HepG2 (cell line): ENCODE measurements around the gene NTMT1. TPM values are rescaled to one million over a fixed set of nuclear protein-coding genes. Genes with fewer than 3 reads are reported as not detected.
A peak's percentile ranks its signal among the peaks of the same experiment; 100 is the strongest.

Experiments used
- ATF2 ChIP-seq: sonication (generic); formaldehyde crosslinking; IDR thresholded peaks from 2 replicates; pipeline ENCODE4 v1.4.0; 2020; ENCODE audit warnings: missing genetic modification reagents
- CENPBD1 ChIP-seq: sonication (generic); formaldehyde crosslinking; IDR thresholded peaks from 2 replicates; pipeline ENCODE4 v1.8.0; 2022; ENCODE audit warnings: missing genetic modification reagents, low read depth, mild to moderate bottlenecking, borderline replicate concordance
- CHCHD3 ChIP-seq: sonication (generic); formaldehyde crosslinking; IDR thresholded peaks from 2 replicates; pipeline ENCODE4 v1.8.0; 2022; ENCODE audit warnings: mild to moderate bottlenecking, missing genetic modification reagents, moderate library complexity
- EED ChIP-seq: sonication (generic); formaldehyde crosslinking; IDR thresholded peaks from 2 replicates; pipeline ENCODE4 v1.5.0; 2020; ENCODE audit warnings: mild to moderate bottlenecking, missing genetic modification reagents
- HIVEP1 ChIP-seq: sonication (generic); formaldehyde crosslinking; IDR thresholded peaks from 2 replicates; pipeline ENCODE4 v1.4.0; 2020; ENCODE audit warnings: mild to moderate bottlenecking, missing genetic modification reagents
- IKZF5 ChIP-seq: IDR thresholded peaks from 2 replicates; pipeline ENCODE4 v1.6.1; 2018; ENCODE audit warnings: missing genetic modification reagents, mild to moderate bottlenecking, missing compliant biosample characterization
- JUN ChIP-seq: sonication (generic); formaldehyde crosslinking; IDR thresholded peaks from 2 replicates; pipeline ENCODE4 v1.4.0; 2020; ENCODE audit warnings: mild to moderate bottlenecking, missing genetic modification reagents
- KDM4B ChIP-seq: sonication (generic); formaldehyde crosslinking; IDR thresholded peaks from 2 replicates; pipeline ENCODE4 v1.4.0; 2020; ENCODE audit warnings: missing genetic modification reagents
- MLLT10 ChIP-seq: sonication (generic); formaldehyde crosslinking; IDR thresholded peaks from 2 replicates; pipeline ENCODE4 v1.4.0; 2020; ENCODE audit warnings: missing genetic modification reagents
- NCOA2 ChIP-seq: sonication (generic); formaldehyde crosslinking; IDR thresholded peaks from 2 replicates; pipeline ENCODE4 v1.8.0; 2022; ENCODE audit warnings: inconsistent platforms
- NFE2 ChIP-seq: sonication (generic); formaldehyde crosslinking; IDR thresholded peaks from 2 replicates; pipeline ENCODE4 v1.4.0; 2020; ENCODE audit warnings: missing genetic modification reagents
- ONECUT2 ChIP-seq: sonication (generic); formaldehyde crosslinking; IDR thresholded peaks from 2 replicates; pipeline ENCODE4 v1.4.0; 2020; ENCODE audit warnings: missing genetic modification reagents
- REPIN1 ChIP-seq: sonication (generic); formaldehyde crosslinking; IDR thresholded peaks from 2 replicates; pipeline ENCODE4 v1.8.0; 2022; ENCODE audit warnings: missing genetic modification reagents, low read depth, mild to moderate bottlenecking, borderline replicate concordance
- THAP8 ChIP-seq: sonication (generic); formaldehyde crosslinking; IDR thresholded peaks from 2 replicates; pipeline ENCODE4 v1.5.1; 2020; ENCODE audit warnings: missing genetic modification reagents, mild to moderate bottlenecking, borderline replicate concordance
- THYN1 ChIP-seq: sonication (generic); formaldehyde crosslinking; IDR thresholded peaks from 2 replicates; pipeline ENCODE4 v1.8.1; 2023; ENCODE audit warnings: low read depth, mild to moderate bottlenecking, moderate library complexity, missing genetic modification reagents, borderline replicate concordance
- ZC3H13 ChIP-seq: sonication (generic); formaldehyde crosslinking; IDR thresholded peaks from 2 replicates; pipeline ENCODE4 v1.8.1; 2023; ENCODE audit warnings: mild to moderate bottlenecking, missing genetic modification reagents, moderate library complexity
- ZMYM4 ChIP-seq: sonication (generic); formaldehyde crosslinking; IDR thresholded peaks from 2 replicates; pipeline ENCODE4 v1.8.1; 2023; ENCODE audit warnings: mild to moderate bottlenecking, missing genetic modification reagents
- ZNF160 ChIP-seq: sonication (generic); formaldehyde crosslinking; IDR thresholded peaks from 2 replicates; pipeline ENCODE4 v1.8.0; 2022; ENCODE audit warnings: mild to moderate bottlenecking, inconsistent platforms, missing genetic modification reagents
- ZNF260 ChIP-seq: sonication (generic); formaldehyde crosslinking; IDR thresholded peaks from 2 replicates; pipeline ENCODE4 v1.4.0; 2020; ENCODE audit warnings: missing genetic modification reagents, low read depth, mild to moderate bottlenecking, borderline replicate concordance
- ZNF282 ChIP-seq: fragments of 450-650 bp; IDR thresholded peaks from 2 replicates; pipeline ENCODE4 v1.6.1; 2018; ENCODE audit not compliant: partially characterized antibody
- ZNF484 ChIP-seq: sonication (generic); formaldehyde crosslinking; IDR thresholded peaks from 2 replicates; pipeline ENCODE4 v1.5.1; 2020; ENCODE audit warnings: mild to moderate bottlenecking, low read depth, missing genetic modification reagents, borderline replicate concordance
- ZNF83 ChIP-seq: sonication (generic); formaldehyde crosslinking; IDR thresholded peaks from 2 replicates; pipeline ENCODE4 v1.4.0; 2020; ENCODE audit warnings: missing genetic modification reagents, mild to moderate bottlenecking, borderline replicate concordance
- ZSCAN21 ChIP-seq: sonication (generic); formaldehyde crosslinking; IDR thresholded peaks from 2 replicates; pipeline ENCODE4 v1.8.0; 2022; ENCODE audit warnings: mild to moderate bottlenecking, missing genetic modification reagents, moderate library complexity, borderline replicate concordance
- ZSCAN22 ChIP-seq: sonication (generic); formaldehyde crosslinking; IDR thresholded peaks from 2 replicates; pipeline ENCODE4 v1.4.0; 2020; ENCODE audit warnings: mild to moderate bottlenecking, missing genetic modification reagents
- polyA plus RNA-seq, 8 experiments: library from polyadenylated mRNA; depleted of rRNA in 3 of 8; stranded (reverse) in 7 of 8; unstranded in 1 of 8; fragments of >200 nt; fragmentation: Illumina TruSeq in 4 of 8; extraction: Trizol in 4 of 8; gene quantifications; 2 replicates each; pipeline versions ENCODE4 v1.2.1 to v1.2.3, GENCODE V29; 2011 to 2016; ENCODE audit warnings: low read depth in 4 of 8, missing spikeins in 1 of 8, mixed read lengths in 1 of 8; ENCODE audit not compliant: insufficient read depth in 1 of 8
- total RNA-seq, 5 experiments: library from RNA; depleted of rRNA; stranded (reverse); fragments of >200 nt; fragmentation: Illumina TruSeq; extraction: Trizol; gene quantifications; 2 replicates each; pipeline ENCODE4 v1.2.3, GENCODE V29; 2016; ENCODE audit warnings: low read depth in 1 of 5
- TF ChIP-seq, protein P1 (sequence below): IDR thresholded peaks from 2 replicates; pipeline ENCODE4 v1.6.1; 2016; ENCODE audit warnings: missing biosample characterization, missing genetic modification reagents, low read depth

NTMT1 gene
- total and polyA plus RNA-seq, 2 of the 13 experiments (the other 11 are each of a cell fraction or from before 2014, with no cell fraction given) = 49.1 to 53.8 TPM

DNA sequence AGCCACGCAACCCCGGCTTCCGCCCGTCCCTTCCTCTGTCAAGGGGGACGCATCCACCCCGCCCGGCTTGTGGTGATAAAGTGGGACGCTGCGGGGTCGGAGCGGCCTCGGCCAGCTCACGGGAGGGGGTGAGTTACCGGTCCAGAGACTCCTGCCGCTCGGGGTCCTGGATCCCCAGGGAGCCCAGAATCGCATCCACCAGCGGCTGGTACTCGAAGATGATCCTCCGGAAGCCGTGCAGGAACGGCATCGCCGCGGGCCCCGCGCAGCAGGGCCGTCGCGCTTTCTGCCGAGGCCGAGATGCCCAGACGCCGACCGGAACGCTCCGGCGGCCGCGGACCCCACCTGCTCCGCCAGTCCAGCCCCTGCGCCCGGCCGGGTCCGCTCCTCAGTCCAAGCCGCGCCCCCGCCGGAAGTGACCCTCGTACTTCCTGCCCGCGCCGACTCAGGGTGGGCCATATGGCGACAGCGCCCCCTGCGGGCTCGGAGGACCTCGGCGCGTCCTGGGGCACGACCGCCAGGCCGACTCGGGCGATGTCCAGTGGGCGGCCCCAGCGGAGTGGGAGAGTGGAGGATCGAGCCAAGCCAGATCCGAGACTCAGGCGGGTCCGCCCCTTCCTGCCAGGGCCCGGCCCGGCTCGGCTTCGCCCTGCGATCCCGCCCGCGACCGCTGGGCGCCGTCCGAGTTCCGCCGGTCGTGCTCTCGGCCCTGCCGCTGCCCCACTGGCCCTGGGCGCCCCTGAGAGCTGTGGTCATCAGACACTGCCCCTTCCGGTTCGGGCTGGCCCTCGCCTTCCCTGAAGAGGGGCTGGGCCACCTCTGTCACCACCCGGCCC, 16.0 kb downstream of the NTMT1 start, which contains the start of gene ASB6 (continued):
- TF ChIP-seq, protein P1, sequence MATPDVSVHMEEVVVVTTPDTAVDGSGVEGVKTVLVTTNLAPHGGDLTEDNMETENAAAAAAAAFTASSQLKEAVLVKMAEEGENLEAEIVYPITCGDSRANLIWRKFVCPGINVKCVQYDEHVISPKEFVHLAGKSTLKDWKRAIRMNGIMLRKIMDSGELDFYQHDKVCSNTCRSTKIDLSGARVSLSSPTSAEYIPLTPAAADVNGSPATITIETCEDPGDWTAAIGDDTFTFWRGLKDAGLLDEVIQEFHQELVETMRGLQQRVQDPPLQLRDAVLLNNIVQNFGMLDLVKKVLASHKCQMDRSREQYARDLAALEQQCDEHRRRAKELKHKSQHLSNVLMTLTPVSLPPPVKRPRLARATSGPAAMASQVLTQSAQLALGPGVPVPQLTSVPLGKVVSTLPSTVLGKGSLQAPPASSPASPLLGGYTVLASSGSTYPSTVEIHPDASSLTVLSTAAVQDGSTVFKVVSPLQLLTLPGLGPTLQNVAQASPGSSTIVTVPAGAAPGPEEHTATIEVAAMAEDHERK (CRISPR knock-in tag) = peak; percentile 63; the same call in 1 of the 2 replicates
- TF ChIP-seq KDM4B (CRISPR knock-in tag) (peak; percentile 72; the same call in 1 of the 2 replicates), HIVEP1 (CRISPR knock-in tag) (no peak; the same call in 1 of the 2 replicates), ZMYM4 (CRISPR knock-in tag) (peak; percentile 98), NFE2 (CRISPR knock-in tag) (0 out of 2 replicates have a peak, but pooled peaks have one; percentile 39), NCOA2 (CRISPR knock-in tag) (peak; percentile 44; the same call in 1 of the 2 replicates), ZSCAN22 (no peak), ZNF282 (no peak), CHCHD3 (CRISPR knock-in tag) (peak; percentile 76), ZSCAN21 (CRISPR knock-in tag) (peak; percentile 88; the same call in 1 of the 2 replicates), IKZF5 (CRISPR knock-in tag) (peak; percentile 97), ZC3H13 (peak; percentile 96), JUN (CRISPR knock-in tag) (peak; percentile 59; the same call in 1 of the 2 replicates), ONECUT2 (CRISPR knock-in tag) (no peak), THYN1 (CRISPR knock-in tag) (no peak), ZNF260 (CRISPR knock-in tag) (no peak), THAP8 (CRISPR knock-in tag) (peak; percentile 54; the same call in 1 of the 2 replicates), ZNF160 (CRISPR knock-in tag) (no peak), REPIN1 (CRISPR knock-in tag) (peak; percentile 97), ZNF484 (CRISPR knock-in tag) (no peak), ZNF83 (CRISPR knock-in tag) (no peak), ATF2 (CRISPR knock-in tag) (peak; percentile 88), EED (CRISPR knock-in tag) (no peak), CENPBD1 (no peak), MLLT10 (CRISPR knock-in tag) (no peak)
